Heart left ventricle (tissue), 16 donors: ENCODE measurements around the gene BAZ2A. TPM values are rescaled to one million over a fixed set of nuclear protein-coding genes. Genes with fewer than 3 reads are reported as not detected.

Source experiments
- ATAC-seq, 4 donors: fragments of 200-7000 bp; cut with Tn5 transposase; one replicate each; pipeline ENCODE4 v1.9.1; 2020 to 2022; ENCODE audit warnings: moderate library complexity in 4 of 4, mild to moderate bottlenecking in 3 of 4, moderate number of reproducible peaks in 1 of 4
- DNase-seq, 5 donors: peaks; one replicate each; pipeline ENCODE4 v3.0.0-alpha.2; 2020
- H3K27ac ChIP-seq, 12 donors: fragments of 200-600 bp; sonication (generic) in 4 of 12; one replicate each; pipeline versions ENCODE4 v1.5.0 to v1.8.0; 2016 to 2022; ENCODE audit warnings: mild to moderate bottlenecking in 2 of 12
- H3K27me3 ChIP-seq, 9 donors: fragments of 200-600 bp; sonication (generic) in 2 of 9; one replicate each; pipeline versions ENCODE4 v1.5.1 to v1.8.0; 2016 to 2022; ENCODE audit warnings: mild to moderate bottlenecking in 3 of 9
- H3K36me3 ChIP-seq, 9 donors: fragments of 200-600 bp; sonication (generic) in 2 of 9; one replicate each; pipeline versions ENCODE4 v1.5.0 to v1.8.0; 2018 to 2022; ENCODE audit warnings: mild to moderate bottlenecking in 2 of 9
- H3K4me1 ChIP-seq, 12 donors: fragments of 200-600 bp; sonication (generic) in 4 of 12; one replicate each; pipeline versions ENCODE4 v1.5.0 to v1.8.0; 2016 to 2022; ENCODE audit warnings: mild to moderate bottlenecking in 3 of 12
- H3K4me3 ChIP-seq, 12 donors: fragments of 200-600 bp; sonication (generic) in 4 of 12; one replicate each; pipeline versions ENCODE4 v1.5.0 to v1.8.0; 2017 to 2022; ENCODE audit warnings: mild to moderate bottlenecking in 9 of 12, moderate library complexity in 4 of 12
- H3K9me3 ChIP-seq, 12 donors: fragments of 200-600 bp; sonication (generic) in 4 of 12; one replicate each; pipeline versions ENCODE4 v1.5.0 to v1.8.0; 2016 to 2022; ENCODE audit warnings: mild to moderate bottlenecking in 1 of 12
- CTCF ChIP-seq, 12 donors: fragments of 200-600 bp; sonication (generic) in 4 of 12; IDR thresholded peaks; one replicate each; pipeline versions ENCODE4 v1.5.0 to v1.8.0; 2018 to 2022; ENCODE audit warnings: antibody characterized with exemption in 12 of 12, mild to moderate bottlenecking in 5 of 12
- POLR2A ChIP-seq, 2 donors: fragments of 450-650 bp; IDR thresholded peaks; one replicate each; pipeline ENCODE4 v1.6.1; 2017; ENCODE audit warnings: antibody characterized with exemption in 2 of 2, mild to moderate bottlenecking in 2 of 2, moderate library complexity in 2 of 2
- WGBS, 4 donors: extraction: QIAGEN DNeasy Blood & Tissue Kit in 2 of 4; methylation state at CpG; one replicate each; pipeline versions ENCODE4 v1.1.5 to v1.1.7; 2013 to 2018; 5-methylcytosine and 5-hydroxymethylcytosine counted together
- intact Hi-C, 10 donors: fragments of 100-400 bp; cut with DNase I; formaldehyde crosslinking; loops; one replicate each; pipeline versions ENCODE4 v1.11.1 to v1.14.2; 2022
- polyA plus RNA-seq, 2 donors: library from polyadenylated mRNA; stranded (reverse); fragments of 200-250 nt; gene quantifications; one replicate each; pipeline ENCODE4 v1.2.3, GENCODE V29; 2013
- total RNA-seq, 9 donors: library from RNA; depleted of rRNA in 2 of 9; stranded (reverse); fragments of >200 nt in 2 of 9; fragmentation: NEBNext Ultra II Directional in 3 of 9; extraction: Animal tissue kit (Norgen Biotek cat#: 25700) in 3 of 9; gene quantifications; one replicate each; pipeline versions ENCODE4 v1.1.0 to v1.2.4, GENCODE V29; 2016 to 2023
- donor health status: ischemic (EF 13 %, LVEDD 7.1; RV severe dilation, severe dysfunction).
- donor health status: healthy with polysubstance abuse.
- donor health status: DM: no; HTN: yes; CAD: no.
- donor health status: DM: no; HTN: no; CAD: no.
- donor health status: ischemic (EF 25% LVEDD 6.9; RV normal size, moderate dysfunction).
- donor health status: ischemic (EF 25% LVEDD 5.7; RV mildly dilated, moderate dysfunction).
- donor health status: healthy.
- donor health status: DM: yes; HTN: yes; CAD: no.
- donor health status: ischemic (EF 35%, LVEDD 5.7; RV mildly dilated, moderate dysfunction).
- donor health status: nonischemic (EF 11% LVEDD 7.7; RV severe dilation, severe dysfunction).
- donor health status: DM: yes; HTN: yes; CAD: no.
- donor health status: PGD.
- donor health status: ischemic (EF 29% LVEDD 5.4; RV normal size, mild dysfunction).
- donor health status: nonischemic (EF 23%, LVEDD 6.1; RV moderate dilation, normal function).

BAZ2A gene
- total and polyA plus RNA-seq, 11 donors = 25.2 to 71.5 (median 36.4) TPM

DNA sequence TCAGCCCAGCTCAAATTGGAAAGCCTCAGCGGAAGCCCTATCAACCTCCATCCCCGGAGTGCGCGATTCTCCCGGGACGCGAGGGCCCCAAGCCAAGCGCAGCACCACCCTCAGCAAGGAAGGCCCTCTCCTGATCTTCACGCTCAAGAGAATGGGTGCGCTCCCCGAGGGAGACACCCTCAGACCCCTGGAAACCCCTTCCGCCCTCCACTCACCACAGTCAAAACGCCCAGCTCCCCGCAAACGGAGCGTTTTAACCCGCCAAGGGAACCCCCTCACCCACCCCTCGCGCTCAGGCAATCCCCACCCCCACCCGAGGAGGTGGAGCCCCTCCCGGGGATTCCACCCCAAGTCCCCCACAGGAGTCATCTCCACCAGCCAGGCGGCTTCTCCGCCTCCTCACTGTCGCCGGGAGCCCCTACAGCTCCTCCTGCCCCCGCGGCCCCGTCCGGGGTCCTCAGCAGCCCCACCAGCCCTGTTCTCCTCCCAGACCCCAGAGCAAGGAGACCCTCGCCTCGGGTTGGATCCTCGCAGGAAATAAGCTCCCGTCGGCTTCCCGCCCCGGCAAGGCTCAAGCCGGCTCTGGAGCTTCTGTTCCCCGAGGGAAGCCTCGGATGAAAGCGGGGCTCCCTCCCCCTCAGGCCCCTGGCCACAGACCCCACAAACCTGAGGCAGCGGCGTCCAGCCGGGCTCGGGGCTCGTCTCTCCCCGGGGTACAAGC lies 507 bp downstream of the BAZ2A start:
- WGBS, 4 donors = 0 to 1% (median 1%) methylated on average over 26 to 46 of the region's 46 CpGs
- peak overlapping the region; percentile 84 to 98 (median 94) for H3K27ac ChIP-seq
- peaks cover 0 to 24% (median 16%) of the 10 kb centered on the region in 9 donors for H3K36me3 ChIP-seq
- peak in 3 of 5 donors; percentile 34 to 45 (median 37) for DNase-seq
- H3K4me1 ChIP-seq = peaks cover 18 to 83% (median 67%) of the 10 kb centered on the region in 12 donors
- peak; percentile 10 to 47 (median 37) for ATAC-seq
- H3K4me3 ChIP-seq = peak overlapping the region; percentile 80 to 100 (median 98)
- H3K9me3 ChIP-seq = no peaks in the 10 kb centered on the region
- no peaks in the 10 kb centered on the region for H3K27me3 ChIP-seq
- TF ChIP-seq POLR2A (IDR thresholded peaks at IDR 0.05) = no peak
- no peak for TF ChIP-seq CTCF (IDR thresholded peaks at IDR 0.05)
- intact Hi-C loops = loop anchor here in 6 of 10 donors (2.0 to 10.0 kb wide), 6 partner anchors 32 to 117 kb away; partner anchors contain the start of gene RBMS2 (in 1 of the 6)

DNA sequence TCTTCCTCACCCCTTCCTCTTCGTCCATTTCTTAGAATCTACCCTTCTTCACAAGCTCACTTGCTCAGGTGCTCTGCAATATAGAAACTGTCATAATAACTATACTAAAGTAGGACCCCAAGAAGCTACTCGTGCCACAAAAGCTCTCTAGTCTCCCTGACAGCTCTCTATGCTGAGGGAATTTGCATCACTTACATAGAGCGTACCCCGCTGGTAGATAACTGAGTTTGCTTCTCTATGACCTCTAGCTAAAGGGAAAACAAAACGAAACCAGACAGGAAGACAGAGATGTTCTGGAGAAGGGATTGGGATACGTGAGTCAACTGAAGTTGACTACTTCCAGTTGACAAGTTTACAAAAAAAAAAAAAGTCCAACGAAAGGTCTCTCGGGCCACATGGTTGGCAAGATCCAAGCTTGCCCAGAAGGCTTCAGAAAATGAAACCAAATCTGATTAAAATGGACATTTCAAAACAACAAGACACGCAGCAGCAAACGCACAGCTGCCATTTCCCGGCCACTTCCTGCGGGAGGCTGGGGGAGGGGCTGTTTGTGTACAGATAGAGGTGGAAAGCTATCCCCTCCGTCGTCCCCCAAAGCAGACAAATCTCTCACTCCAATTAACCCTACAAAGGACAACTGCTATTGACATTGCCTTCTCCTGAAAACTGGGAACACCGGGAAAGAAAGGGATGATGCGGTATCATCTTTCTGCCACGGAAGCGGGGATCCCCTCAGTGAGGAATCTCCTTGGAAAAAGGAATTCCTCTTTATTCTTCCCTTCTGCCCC lies 1.3 kb downstream of the BAZ2A start:
- Histone ChIP-seq H3K9me3 (no peaks in the 10 kb centered on the region), H3K36me3 (peaks cover 0 to 29% (median 16%) of the 10 kb centered on the region in 9 donors), H3K27ac (peak overlapping the region; percentile 84 to 98 (median 94)), H3K4me1 (peaks cover 18 to 85% (median 69%) of the 10 kb centered on the region in 12 donors), H3K4me3 (peak overlapping the region; percentile 80 to 100 (median 98)), H3K27me3 (no peaks in the 10 kb centered on the region)
- WGBS, 4 donors = 0 to 1% (median 1%) methylated on average over 18 of the region's 18 CpGs
- intact Hi-C loops = no loop called here
- peak; percentile 69 to 78 (median 76) for DNase-seq
- no peak for TF ChIP-seq POLR2A (IDR thresholded peaks at IDR 0.05)
- TF ChIP-seq CTCF (IDR thresholded peaks at IDR 0.05) = no peak
- peak in 3 of 4 donors; percentile 3 to 50 (median 25) for ATAC-seq

DNA sequence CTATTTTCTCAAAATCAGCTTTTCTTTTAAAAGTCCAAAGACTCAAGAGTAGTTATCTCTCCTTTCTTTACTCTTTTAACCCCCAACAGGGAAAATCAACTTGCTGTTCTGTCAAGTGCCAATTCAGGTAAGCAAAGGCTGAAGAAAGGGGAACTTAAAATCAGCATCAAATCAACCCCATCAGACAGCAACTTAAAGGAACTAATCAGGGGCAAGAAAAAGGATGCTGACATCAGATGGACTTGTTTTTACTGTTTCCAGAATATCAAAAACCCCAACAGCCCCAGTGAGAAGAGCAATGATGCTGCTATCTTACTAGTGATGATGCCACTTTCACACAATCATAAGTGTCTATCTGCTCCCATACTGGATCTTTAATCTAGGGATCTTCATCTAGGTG lies 3.4 kb downstream of the BAZ2A start:
- no peak for DNase-seq
- no peaks in the 10 kb centered on the region for H3K27me3 ChIP-seq
- no peaks in the 10 kb centered on the region for H3K9me3 ChIP-seq
- ATAC-seq = no peak
- H3K27ac ChIP-seq = no peak overlapping the region
- TF ChIP-seq POLR2A (IDR thresholded peaks at IDR 0.05) = no peak
- TF ChIP-seq CTCF (IDR thresholded peaks at IDR 0.05) = no peak
- H3K4me1 ChIP-seq = peaks cover 9 to 79% (median 65%) of the 10 kb centered on the region in 12 donors
- intact Hi-C loops = no loop called here
- no peak overlapping the region for H3K4me3 ChIP-seq
- H3K36me3 ChIP-seq = peaks cover 0 to 49% (median 27%) of the 10 kb centered on the region in 9 donors

GRCh38 chr12:56622535-56622934 lies 7.6 kb downstream of the BAZ2A start:
- Histone ChIP-seq H3K27ac (no peak overlapping the region), H3K4me3 (no peak overlapping the region), H3K27me3 (no peaks in the 10 kb centered on the region), H3K36me3 (peaks cover 0 to 88% (median 65%) of the 10 kb centered on the region in 9 donors), H3K4me1 (peaks cover 4 to 91% (median 50%) of the 10 kb centered on the region in 12 donors), H3K9me3 (no peaks in the 10 kb centered on the region)
- no peak for DNase-seq
- TF ChIP-seq CTCF (IDR thresholded peaks at IDR 0.05) = no peak
- TF ChIP-seq POLR2A (IDR thresholded peaks at IDR 0.05) = no peak
- intact Hi-C loops = loop anchor here in 1 of 10 donors (5.0 kb wide), 1 partner anchor 40 kb away; no protein-coding TSS in a partner anchor
- no peak for ATAC-seq
- 81 to 94% (median 87%) methylated on average over 1 of the region's 1 CpG for WGBS, 4 donors
